OCI-LY7 (cell line): ENCODE results near the gene WNT4. TPM values are rescaled to one million over a fixed set of nuclear protein-coding genes. Genes with fewer than 3 reads are reported as not detected.

Source experiments
- BruUV-seq: library from RNA; stranded (reverse); fragments of 400-500 nt; replicated peaks from 2 replicates; lab custom pipeline; 2021; lab: Mats Ljungman, UMichigan
- CTCF ChIA-PET: fragments of 300-600 bp; sonication (Branson Sonifier 250); formaldehyde crosslinking; loops from one replicate; lab custom pipeline; 2022; ENCODE audit warnings: antibody characterized with exemption; ENCODE audit not compliant: unreplicated experiment; lab: Charles Lee
- POLR2A ChIA-PET: fragments of 300-600 bp; sonication (Branson Sonifier 250); formaldehyde crosslinking; loops from one replicate; lab custom pipeline; 2022; ENCODE audit warnings: antibody characterized with exemption; lab: Charles Lee
- DNase-seq: peaks from one replicate; pipeline ENCODE4 v3.0.0-alpha.2; 2015; ENCODE audit warnings: low spot score
- H2AFZ ChIP-seq: fragments of 200-600 bp; sonication (generic), shearing (Covaris generic); 2 replicates; pipeline ENCODE4 v1.6.1; 2014; ENCODE audit warnings: mild to moderate bottlenecking, antibody characterized with exemption, low read length, moderate library complexity
- H3K27ac ChIP-seq: fragments of 200-600 bp; sonication (generic); 2 replicates; pipeline ENCODE4 v1.5.1; 2014; ENCODE audit warnings: mixed run types, low read depth, mild to moderate bottlenecking, moderate library complexity, low read length, inconsistent platforms; ENCODE audit not compliant: poor library complexity, severe bottlenecking
- H3K36me3 ChIP-seq: fragments of 200-600 bp; sonication (generic); 2 replicates; pipeline ENCODE4 v1.6.1; 2014; ENCODE audit warnings: mild to moderate bottlenecking, antibody characterized with exemption, low read length, moderate library complexity, mixed read lengths; ENCODE audit not compliant: insufficient read depth
- H3K4me1 ChIP-seq: fragments of 200-600 bp; sonication (generic); 2 replicates; pipeline ENCODE4 v1.5.1; 2014; ENCODE audit warnings: mild to moderate bottlenecking, low read length; ENCODE audit not compliant: insufficient read depth, poor library complexity, severe bottlenecking
- H3K4me2 ChIP-seq: fragments of 200-600 bp; sonication (generic); 2 replicates; pipeline ENCODE4 v1.6.1; 2014; ENCODE audit warnings: mild to moderate bottlenecking, low read length
- H3K4me3 ChIP-seq: fragments of 200-600 bp; sonication (generic); 2 replicates; pipeline ENCODE4 v1.5.1; 2014; ENCODE audit warnings: mild to moderate bottlenecking, low read depth, low read length; ENCODE audit not compliant: poor library complexity, severe bottlenecking
- H3K79me2 ChIP-seq: fragments of 200-600 bp; sonication (generic); 2 replicates; pipeline ENCODE4 v1.6.1; 2016; ENCODE audit warnings: low read depth, mild to moderate bottlenecking, low read length, moderate library complexity, mixed read lengths; ENCODE audit not compliant: insufficient read depth
- H3K9me2 ChIP-seq: fragments of 200-600 bp; sonication (generic); 2 replicates; pipeline ENCODE4 v1.6.1; 2016; ENCODE audit warnings: mild to moderate bottlenecking, low read length, mixed read lengths; ENCODE audit not compliant: insufficient read depth
- H3K9me3 ChIP-seq: fragments of 200-600 bp; sonication (generic); 2 replicates; pipeline ENCODE4 v1.6.1; 2014; ENCODE audit warnings: mild to moderate bottlenecking, mixed run types, low read length, mixed read lengths
- H4K20me1 ChIP-seq: fragments of 200-600 bp; sonication (generic); 2 replicates; pipeline ENCODE4 v1.6.1; 2014; ENCODE audit warnings: mild to moderate bottlenecking, antibody characterized with exemption, low read length, moderate library complexity, mixed read lengths; ENCODE audit not compliant: insufficient read depth
- CTCF ChIP-seq: fragments of 200-600 bp; sonication (generic); conservative IDR thresholded peaks from 2 replicates; pipeline ENCODE4 v1.5.1; 2014; ENCODE audit warnings: mild to moderate bottlenecking, antibody characterized with exemption, low read length, moderate library complexity, mixed read lengths
- EZH2phosphoT487 ChIP-seq: fragments of 200-600 bp; sonication (generic); IDR thresholded peaks from 2 replicates; pipeline ENCODE4 v1.6.1; 2018; ENCODE audit warnings: low read depth, borderline replicate concordance, mild to moderate bottlenecking, mixed run types, antibody characterized with exemption, low read length, moderate library complexity, mixed read lengths
- intact Hi-C: fragments of 100-400 bp; cut with micrococcal nuclease; formaldehyde crosslinking; loops from one replicate; pipeline ENCODE4 v1.10.0; 2022; ENCODE audit not compliant: unreplicated experiment
- total RNA-seq, 2 experiments: library from RNA; depleted of rRNA in 1 of 2; stranded (reverse); fragments of >200 nt in 1 of 2; shearing (Covaris generic) in 1 of 2; gene quantifications; 2 replicates each; pipeline ENCODE4 v1.2.3, GENCODE V29; 2014 to 2022

WNT4 gene
- total RNA-seq, 2 experiments from 2014 or later, result not detected

- Histone ChIP-seq H3K4me2 (no peak overlapping the region), H3K79me2 (no peaks in the 10 kb centered on the region), H3K4me1 (no peaks in the 10 kb centered on the region), H3K9me3 (no peaks in the 10 kb centered on the region), H3K36me3 (no peaks in the 10 kb centered on the region), H2AFZ (no peak overlapping the region), H3K4me3 (no peak overlapping the region), H3K9me2 (no peaks in the 10 kb centered on the region), H3K27ac (no peak overlapping the region), H4K20me1 (no peaks in the 10 kb centered on the region)
- ChIA-PET POLR2A (no interaction called here), CTCF (no interaction called here)
- no TSS peak for BruUV-seq
- TF ChIP-seq EZH2phosphoT487 (no peak), CTCF (no peak)
- DNase-seq, result no peak
- intact Hi-C loops, result loop anchor here (5.0 to 10.0 kb wide), 2 partner anchors 84 to 511 kb away; partner anchors contain the start of gene C1QC
These were observed 11.8 kb downstream of the WNT4 start for GRCh38 chr1:22131062-22131461.

- no peaks in the 10 kb centered on the region for H3K9me2 ChIP-seq
- CTCF ChIA-PET, result no interaction called here
- intact Hi-C loops, result loop anchor here (5.0 to 10.0 kb wide), 2 partner anchors 85 to 513 kb away; partner anchors contain the start of gene C1QC
These were observed 13.3 kb downstream of the WNT4 start for GRCh38 chr1:22129501-22130117.

More at GRCh38 chr1:22129501-22130117, 13.3 kb downstream of the WNT4 start:
- Histone ChIP-seq H3K79me2 (no peaks in the 10 kb centered on the region), H3K9me3 (no peaks in the 10 kb centered on the region), H3K4me1 (no peaks in the 10 kb centered on the region), H3K4me2 (no peak overlapping the region), H3K4me3 (no peak overlapping the region), H3K27ac (no peak overlapping the region), H4K20me1 (no peaks in the 10 kb centered on the region), H3K36me3 (no peaks in the 10 kb centered on the region), H2AFZ (no peak overlapping the region)
- POLR2A ChIA-PET, result no interaction called here
- DNase-seq, result no peak
- BruUV-seq, result no TSS peak
- TF ChIP-seq CTCF (no peak), EZH2phosphoT487 (no peak)
